GM12864 (cell line): ENCODE data around the gene PRR22.

Experiments used
- DNase-seq: peaks from one replicate; pipeline ENCODE4 v3.0.0-alpha.2; 2011; ENCODE audit warnings: low read depth
- H3K4me3 ChIP-seq: 2 replicates; pipeline ENCODE4 v1.5.1; 2011; ENCODE audit warnings: mild to moderate bottlenecking, low read depth, low read length, control low read depth
- CTCF ChIP-seq: IDR thresholded peaks from 2 replicates; pipeline ENCODE4 v1.5.1; 2011; ENCODE audit warnings: low read depth, mild to moderate bottlenecking, moderate library complexity, low read length, control low read depth, inconsistent platforms; ENCODE audit errors: missing control alignments

Gene PRR22

GRCh38 chr19:5773276-5773675 lies 11.3 kb downstream of the PRR22 start:
- DNase-seq = no peak
- no peak overlapping the region for H3K4me3 ChIP-seq
- no peak for TF ChIP-seq CTCF

- TF ChIP-seq CTCF = no peak
- no peak for DNase-seq
- no peak overlapping the region for H3K4me3 ChIP-seq
Observed at GRCh38 chr19:5772416-5772815, 12.1 kb downstream of the PRR22 start.

GRCh38 chr19:5767949-5768348 lies 16.6 kb downstream of the PRR22 start:
- no peak for DNase-seq
- no peak overlapping the region for H3K4me3 ChIP-seq
- TF ChIP-seq CTCF = no peak

GRCh38 chr19:5765220-5765619 lies 19.3 kb downstream of the PRR22 start:
- no peak for DNase-seq
- H3K4me3 ChIP-seq = no peak overlapping the region
- no peak for TF ChIP-seq CTCF

GRCh38 chr19:5762608-5763217 lies 21.8 kb downstream of the PRR22 start:
- no peak for DNase-seq
- H3K4me3 ChIP-seq = no peak overlapping the region
- no peak for TF ChIP-seq CTCF

GRCh38 chr19:5753743-5754142 lies 30.8 kb downstream of the PRR22 start:
- DNase-seq = no peak
- no peak overlapping the region for H3K4me3 ChIP-seq
- TF ChIP-seq CTCF = no peak

- no peak overlapping the region for H3K4me3 ChIP-seq
- no peak for DNase-seq
Observed at GRCh38 chr19:5751709-5752108, 32.8 kb downstream of the PRR22 start.

More at GRCh38 chr19:5751709-5752108, 32.8 kb downstream of the PRR22 start:
- TF ChIP-seq CTCF = no peak
